H7 (cell line): ENCODE results near the gene CDK8. TPM values are rescaled to one million over a fixed set of nuclear protein-coding genes. Genes with fewer than 3 reads are reported as not detected.

Source experiments
- DNase-seq: peaks from one replicate; pipeline ENCODE4 v3.0.0; 2012
- H3K27me3 ChIP-seq: 2 replicates; pipeline ENCODE4 v1.6.0; 2011; ENCODE audit warnings: mild to moderate bottlenecking, low read length; ENCODE audit not compliant: control insufficient read depth, insufficient read depth
- H3K36me3 ChIP-seq: replicated peaks from 2 replicates; pipeline ENCODE4 v1.5.1; 2011; ENCODE audit warnings: low read length; ENCODE audit not compliant: control insufficient read depth, insufficient read depth
- H3K4me3 ChIP-seq: 2 replicates; pipeline ENCODE4 v1.5.1; 2011; ENCODE audit warnings: low read depth, mild to moderate bottlenecking, control low read depth, low read length, moderate library complexity; ENCODE audit not compliant: insufficient read depth
- total RNA-seq: library from RNA; depleted of rRNA; stranded (reverse); fragments of >200 nt; shearing (Covaris generic); gene quantifications from 2 replicates; pipeline ENCODE4 v1.2.3, GENCODE V29; 2014; rRNA removed

The CDK8 gene
- 28.4 and 36.5 TPM in 2 replicates for total RNA-seq

- DNase-seq: peak; percentile 89
- no peaks in the 10 kb centered on the region for H3K27me3 ChIP-seq
- no peaks in the 10 kb centered on the region for H3K36me3 ChIP-seq
- peak within 1 kb of the TSS; percentile 86 for H3K4me3 ChIP-seq
These were observed at the start of gene CDK8 for GRCh38 chr13:26253787-26254582. Gene CDK8, plus strand, starts transcription at chr13:26254129. Its CDS starts 513 bp downstream, at chr13:26254642.

GRCh38 chr13:26208287-26208686 lies 45.6 kb upstream of the CDK8 start:
- Histone ChIP-seq H3K36me3 (peaks cover 2% of the 10 kb centered on the region), H3K27me3 (no peaks in the 10 kb centered on the region), H3K4me3 (no peak overlapping the region)
- no peak for DNase-seq

GRCh38 chr13:26213345-26213744 lies 40.6 kb upstream of the CDK8 start:
- Histone ChIP-seq H3K36me3 (peaks cover 26% of the 10 kb centered on the region), H3K27me3 (no peaks in the 10 kb centered on the region), H3K4me3 (no peak overlapping the region)
- no peak for DNase-seq

GRCh38 chr13:26213982-26214381 lies 39.9 kb upstream of the CDK8 start:
- peaks cover 27% of the 10 kb centered on the region for H3K36me3 ChIP-seq
- no peak for DNase-seq
- no peaks in the 10 kb centered on the region for H3K27me3 ChIP-seq
- H3K4me3 ChIP-seq: no peak overlapping the region

- no peaks in the 10 kb centered on the region for H3K27me3 ChIP-seq
- DNase-seq: no peak
- H3K36me3 ChIP-seq: peaks cover 31% of the 10 kb centered on the region
- H3K4me3 ChIP-seq: no peak overlapping the region
These were observed 37.9 kb upstream of the CDK8 start for GRCh38 chr13:26216042-26216441.

- Histone ChIP-seq H3K27me3 (no peaks in the 10 kb centered on the region), H3K36me3 (peaks cover 21% of the 10 kb centered on the region), H3K4me3 (no peak overlapping the region)
- no peak for DNase-seq
These were observed 34.2 kb upstream of the CDK8 start for GRCh38 chr13:26219726-26220125.

GRCh38 chr13:26220575-26220974 lies 33.4 kb upstream of the CDK8 start:
- no peak for DNase-seq
- Histone ChIP-seq H3K4me3 (no peak overlapping the region), H3K27me3 (no peaks in the 10 kb centered on the region), H3K36me3 (peaks cover 14% of the 10 kb centered on the region)

GRCh38 chr13:26221399-26221720 lies 32.6 kb upstream of the CDK8 start:
- Histone ChIP-seq H3K27me3 (no peaks in the 10 kb centered on the region), H3K36me3 (peaks cover 14% of the 10 kb centered on the region), H3K4me3 (peak overlapping the region; percentile 95)
- no peak for DNase-seq

- Histone ChIP-seq H3K27me3 (no peaks in the 10 kb centered on the region), H3K36me3 (peaks cover 14% of the 10 kb centered on the region)
These were observed 32.0 kb upstream of the CDK8 start, which contains the start of gene RNF6 for GRCh38 chr13:26221721-26222519. Gene RNF6, minus strand, starts transcription at chr13:26222314. Its CDS starts 2,665 bp downstream, at chr13:26219649.

GRCh38 chr13:26222520-26223046 lies 31.3 kb upstream of the CDK8 start:
- no peak for DNase-seq

More at GRCh38 chr13:26221721-26222519, 32.0 kb upstream of the CDK8 start, which contains the start of gene RNF6:
- peak; percentile 97 for DNase-seq
- peak within 1 kb of the TSS; percentile 95 for H3K4me3 ChIP-seq

GRCh38 chr13:26225896-26226617 lies 27.9 kb upstream of the CDK8 start:
- H3K27me3 ChIP-seq: no peaks in the 10 kb centered on the region
- DNase-seq: no peak
- H3K36me3 ChIP-seq: no peaks in the 10 kb centered on the region
- no peak overlapping the region for H3K4me3 ChIP-seq

More at GRCh38 chr13:26222520-26223046, 31.3 kb upstream of the CDK8 start:
- H3K4me3 ChIP-seq: peak overlapping the region; percentile 95
- peaks cover 10% of the 10 kb centered on the region for H3K36me3 ChIP-seq
- no peaks in the 10 kb centered on the region for H3K27me3 ChIP-seq

- Histone ChIP-seq H3K27me3 (no peaks in the 10 kb centered on the region), H3K36me3 (no peaks in the 10 kb centered on the region), H3K4me3 (no peak overlapping the region)
- no peak for DNase-seq
These were observed 26.6 kb upstream of the CDK8 start for GRCh38 chr13:26227166-26227971.

GRCh38 chr13:26228096-26228495 lies 25.8 kb upstream of the CDK8 start:
- DNase-seq: no peak
- H3K27me3 ChIP-seq: no peaks in the 10 kb centered on the region

More at GRCh38 chr13:26228096-26228495, 25.8 kb upstream of the CDK8 start:
- Histone ChIP-seq H3K4me3 (no peak overlapping the region), H3K36me3 (no peaks in the 10 kb centered on the region)
